ENCODE results near the gene S100PBP. TPM values are rescaled to one million over a fixed set of nuclear protein-coding genes. Genes with fewer than 3 reads are reported as not detected.

Gene S100PBP
- total and polyA plus RNA-seq, 10 of the 15 experiments (the other 5 are each of a cell fraction or from before 2014, with no cell fraction given): 17.0 to 98.3 (median 40.6) TPM

DNA sequence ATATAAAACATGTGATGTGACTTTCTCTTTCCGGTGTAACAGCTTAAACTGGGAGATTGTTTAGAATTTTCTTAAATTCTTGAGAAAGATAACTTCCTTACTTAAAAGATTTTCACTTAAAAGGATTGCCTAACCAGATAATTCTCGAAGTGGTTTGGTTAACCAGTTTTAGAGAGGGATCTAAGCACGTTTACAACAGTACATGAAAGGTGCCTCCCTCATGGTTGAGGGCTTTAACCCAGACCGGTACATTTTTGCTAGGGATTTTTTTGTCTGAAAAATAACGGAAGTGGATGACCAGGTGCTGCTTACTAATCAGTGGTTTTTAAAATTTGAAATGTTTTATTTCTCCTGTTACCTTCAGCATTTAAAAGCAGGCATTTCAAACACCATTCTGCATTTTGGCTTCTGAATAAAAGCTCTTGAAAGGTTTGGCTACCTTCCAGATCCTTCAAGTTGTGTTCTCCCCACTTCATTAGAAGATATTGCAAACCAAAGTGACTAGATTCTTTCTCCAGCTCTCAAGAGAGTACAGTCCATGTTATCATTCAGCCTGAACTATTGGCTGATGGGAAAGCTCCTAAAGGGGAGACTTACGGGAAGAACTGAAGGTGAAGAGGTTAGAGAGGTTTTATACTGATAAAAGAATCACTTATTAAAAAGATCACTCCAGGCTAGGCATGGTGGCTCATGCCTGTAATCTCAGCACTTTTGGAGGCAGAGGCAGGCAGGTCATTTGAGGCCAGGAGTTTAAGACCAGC is 12.8 kb downstream of the S100PBP start:
- H3K4me3 ChIP-seq: no peak overlapping the region
- FAIRE-seq (no peak), ATAC-seq (no peak), DNase-seq (ENCODE audit: low read depth, low spot score) (no peak)
- POLR2A ChIA-PET: interaction anchor here (0.9 to 1.0 kb wide), 2 partner anchors 14 to 15 kb away, joined by 3 to 5 read pairs; no protein-coding TSS in a partner anchor
- H3K36me3 ChIP-seq (ENCODE audit: control insufficient read depth in 2 of 2, insufficient read depth in 2 of 2, low read length in 1 of 2): peaks cover 3 to 47% of the 10 kb centered on the region in 2 experiments
- peaks cover 2% of the 10 kb centered on the region; the same call in 1 of the 2 replicates for H3K79me2 ChIP-seq (ENCODE audit: control insufficient read depth, insufficient read depth, low read length)
- in situ Hi-C loops (cut with MboI): no loop called here
- no peaks in the 10 kb centered on the region for H3K9me3 ChIP-seq (replicated peaks; ENCODE audit: control insufficient read depth, insufficient read depth, low read length)
- BruUV-seq (replicated peaks): TSS peak; percentile 26
- WGBS (ENCODE audit: insufficient coverage, insufficient replicate concordance, low lambda C conversion rate, missing lambda C conversion rate): 86% methylated on average over 6 of the region's 6 CpGs
- H3K4me1 ChIP-seq (ENCODE audit: control insufficient read depth, insufficient read depth, low read length): no peaks in the 10 kb centered on the region
- CTCF ChIA-PET: interaction anchor here (1.2 to 3.1 kb wide), 3 partner anchors 42 to 103 kb away, joined by 3 to 23 read pairs (median 14); no protein-coding TSS in a partner anchor
- H3K4me2 ChIP-seq (ENCODE audit: control insufficient read depth, insufficient read depth): no peak overlapping the region
- TF ChIP-seq SREBF1 (IDR thresholded peaks at IDR 0.05; ENCODE audit: low read length) (no peak), DPF2 (IDR thresholded peaks at IDR 0.05) (no peak), POLR2A (IDR thresholded peaks at IDR 0.05; ENCODE audit: low read depth, low read length) (no peak), ZNF622 (IDR thresholded peaks at IDR 0.05) (no peak), POLR2AphosphoS2 (IDR thresholded peaks at IDR 0.05; ENCODE audit: low read depth, low read length) (no peak), SPI1 (IDR thresholded peaks at IDR 0.05; ENCODE audit: borderline replicate concordance, insufficient read depth, low read depth, low read length) (no peak), SP1 (IDR thresholded peaks at IDR 0.05; ENCODE audit: low read depth, low read length) (no peak), CBX5 (IDR thresholded peaks at IDR 0.05; ENCODE audit: low read depth) (no peak), E2F4 (IDR thresholded peaks at IDR 0.05; ENCODE audit: low read depth, low read length) (no peak), RFX5 (IDR thresholded peaks at IDR 0.05; ENCODE audit: low read depth, low read length) (no peak), MEF2A (IDR thresholded peaks at IDR 0.05; ENCODE audit: insufficient read depth, low read depth, low read length) (no peak), JUNB (IDR thresholded peaks at IDR 0.05) (no peak), JUND (IDR thresholded peaks at IDR 0.05; ENCODE audit: low read depth, low read length) (no peak), USF2 (IDR thresholded peaks at IDR 0.05; ENCODE audit: borderline replicate concordance, low read depth, low read length) (no peak), TCF3 (IDR thresholded peaks at IDR 0.05; ENCODE audit: borderline replicate concordance, insufficient read depth, low read depth, low read length) (no peak)
- TF ChIP-seq, protein P1, sequence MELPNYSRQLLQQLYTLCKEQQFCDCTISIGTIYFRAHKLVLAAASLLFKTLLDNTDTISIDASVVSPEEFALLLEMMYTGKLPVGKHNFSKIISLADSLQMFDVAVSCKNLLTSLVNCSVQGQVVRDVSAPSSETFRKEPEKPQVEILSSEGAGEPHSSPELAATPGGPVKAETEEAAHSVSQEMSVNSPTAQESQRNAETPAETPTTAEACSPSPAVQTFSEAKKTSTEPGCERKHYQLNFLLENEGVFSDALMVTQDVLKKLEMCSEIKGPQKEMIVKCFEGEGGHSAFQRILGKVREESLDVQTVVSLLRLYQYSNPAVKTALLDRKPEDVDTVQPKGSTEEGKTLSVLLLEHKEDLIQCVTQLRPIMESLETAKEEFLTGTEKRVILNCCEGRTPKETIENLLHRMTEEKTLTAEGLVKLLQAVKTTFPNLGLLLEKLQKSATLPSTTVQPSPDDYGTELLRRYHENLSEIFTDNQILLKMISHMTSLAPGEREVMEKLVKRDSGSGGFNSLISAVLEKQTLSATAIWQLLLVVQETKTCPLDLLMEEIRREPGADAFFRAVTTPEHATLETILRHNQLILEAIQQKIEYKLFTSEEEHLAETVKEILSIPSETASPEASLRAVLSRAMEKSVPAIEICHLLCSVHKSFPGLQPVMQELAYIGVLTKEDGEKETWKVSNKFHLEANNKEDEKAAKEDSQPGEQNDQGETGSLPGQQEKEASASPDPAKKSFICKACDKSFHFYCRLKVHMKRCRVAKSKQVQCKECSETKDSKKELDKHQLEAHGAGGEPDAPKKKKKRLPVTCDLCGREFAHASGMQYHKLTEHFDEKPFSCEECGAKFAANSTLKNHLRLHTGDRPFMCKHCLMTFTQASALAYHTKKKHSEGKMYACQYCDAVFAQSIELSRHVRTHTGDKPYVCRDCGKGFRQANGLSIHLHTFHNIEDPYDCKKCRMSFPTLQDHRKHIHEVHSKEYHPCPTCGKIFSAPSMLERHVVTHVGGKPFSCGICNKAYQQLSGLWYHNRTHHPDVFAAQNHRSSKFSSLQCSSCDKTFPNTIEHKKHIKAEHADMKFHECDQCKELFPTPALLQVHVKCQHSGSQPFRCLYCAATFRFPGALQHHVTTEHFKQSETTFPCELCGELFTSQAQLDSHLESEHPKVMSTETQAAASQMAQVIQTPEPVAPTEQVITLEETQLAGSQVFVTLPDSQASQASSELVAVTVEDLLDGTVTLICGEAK (IDR thresholded peaks at IDR 0.05; ENCODE audit: borderline replicate concordance): no peak
- no peak overlapping the region for H3K9ac ChIP-seq (ENCODE audit: control insufficient read depth, insufficient read depth, low read length)
- SMC1A ChIA-PET (ENCODE audit: uncharacterized antibody, unreplicated experiment): interaction anchor here (0.7 to 1.4 kb wide), 6 partner anchors 8 to 45 kb away, joined by 3 to 5 read pairs (median 4); no protein-coding TSS in a partner anchor
- H2AFZ ChIP-seq (ENCODE audit: control insufficient read depth, low read depth, low read length): no peak overlapping the region
- no peaks in the 10 kb centered on the region for H3K27me3 ChIP-seq (replicated peaks in 1 of 2; ENCODE audit: control insufficient read depth in 2 of 2, insufficient read depth in 2 of 2, low read length in 1 of 2)
- RAD21 ChIA-PET (ENCODE audit: unreplicated experiment): no interaction called here
- intact Hi-C loops (cut with micrococcal nuclease; ENCODE audit: unreplicated experiment): no loop called here
- H4K20me1 ChIP-seq (ENCODE audit: control insufficient read depth, insufficient read depth): no peaks in the 10 kb centered on the region
- H3K27ac ChIP-seq (ENCODE audit: control insufficient read depth, insufficient read depth): no peak overlapping the region

All from GM12878 (cell line).